Heart right ventricle (tissue), 16 donors: Measurements from ENCODE around the gene INPP5A. TPM values are rescaled to one million over a fixed set of nuclear protein-coding genes. Genes with fewer than 3 reads are reported as not detected.
"Not testable (repeated sequence)": the region's sequence is repeated elsewhere in the genome, so short reads cannot be mapped to it uniquely, and the experiment has no call there.

ENCODE experiments used
- ATAC-seq, 8 donors: fragments of 200-7000 bp; cut with Tn5 transposase; one replicate each; pipeline ENCODE4 v1.9.1; 2020; ENCODE audit warnings: mild to moderate bottlenecking in 8 of 8, moderate library complexity in 8 of 8, moderate number of reproducible peaks in 1 of 8
- DNase-seq, 2 donors: peaks; one replicate each; pipeline ENCODE4 v3.0.0-alpha.2; 2020
- H3K27ac ChIP-seq, 10 donors: fragments of 200-600 bp; sonication (generic) in 2 of 10; one replicate each; pipeline versions ENCODE4 v1.5.0 to v1.8.0; 2020 to 2022; ENCODE audit warnings: mild to moderate bottlenecking in 3 of 10
- H3K27me3 ChIP-seq, 7 donors: fragments of 200-600 bp; one replicate each; pipeline ENCODE4 v1.8.0; 2021 to 2022; ENCODE audit warnings: mild to moderate bottlenecking in 2 of 7
- H3K36me3 ChIP-seq, 9 donors: fragments of 200-600 bp; sonication (generic) in 1 of 9; one replicate each; pipeline versions ENCODE4 v1.5.0 to v1.8.0; 2020 to 2022; ENCODE audit warnings: mild to moderate bottlenecking in 2 of 9
- H3K4me1 ChIP-seq, 9 donors: fragments of 200-600 bp; sonication (generic) in 1 of 9; one replicate each; pipeline versions ENCODE4 v1.5.0 to v1.8.0; 2020 to 2022; ENCODE audit warnings: mild to moderate bottlenecking in 4 of 9
- H3K4me3 ChIP-seq, 10 donors: fragments of 200-600 bp; sonication (generic) in 2 of 10; one replicate each; pipeline versions ENCODE4 v1.5.0 to v1.8.0; 2020 to 2022; ENCODE audit warnings: mild to moderate bottlenecking in 7 of 10, moderate library complexity in 2 of 10
- H3K9me3 ChIP-seq, 11 donors: fragments of 200-600 bp in 10 of 11; sonication (generic) in 2 of 11; one replicate each; pipeline versions ENCODE4 v1.5.0 to v1.8.0; 2013 to 2022; ENCODE audit warnings: mild to moderate bottlenecking in 2 of 11, control low read depth in 1 of 11, moderate library complexity in 1 of 11
- WGBS, 2 donors: extraction: QIAGEN DNeasy Blood & Tissue Kit; methylation state at CpG; one replicate each; pipeline ENCODE4 v1.1.7; 2013; ENCODE audit warnings: inconsistent platforms in 1 of 2; 5-methylcytosine and 5-hydroxymethylcytosine counted together
- intact Hi-C, 10 donors: fragments of 100-400 bp; cut with DNase I; formaldehyde crosslinking; loops; one replicate each; pipeline versions ENCODE4 v1.11.1 to v1.14.2; 2022
- polyA plus RNA-seq, 2 donors: library from polyadenylated mRNA; stranded (reverse); fragments of 200-250 nt; gene quantifications; one replicate each; pipeline ENCODE4 v1.2.3, GENCODE V29; 2013
- total RNA-seq, 10 donors: library from RNA; stranded (reverse); fragmentation: NEBNext Ultra II Directional in 3 of 10; extraction: Animal tissue kit (Norgen Biotek cat#: 25700) in 3 of 10; gene quantifications; one replicate each; pipeline versions ENCODE4 v1.2.1 to v1.2.4, GENCODE V29; 2021 to 2023
- TF ChIP-seq, protein P1 (sequence below), 9 donors: fragments of 200-600 bp; sonication (generic) in 2 of 9; IDR thresholded peaks; one replicate each; pipeline versions ENCODE4 v1.5.0 to v1.8.0; 2021 to 2022; ENCODE audit warnings: antibody characterized with exemption in 9 of 9, mild to moderate bottlenecking in 5 of 9, moderate library complexity in 1 of 9
- donor health status: Arrhythmogenic right ventricular cardiomyopathy.
- donor health status: ischemic (EF 13 %, LVEDD 7.1; RV severe dilation, severe dysfunction).
- donor health status: healthy with polysubstance abuse.
- donor health status: DM: no; HTN: yes; CAD: no.
- donor health status: DM: no; HTN: no; CAD: no.
- donor health status: ischemic (EF 25% LVEDD 6.9; RV normal size, moderate dysfunction).
- donor health status: ischemic (EF 25% LVEDD 5.7; RV mildly dilated, moderate dysfunction).
- donor health status: healthy.
- donor health status: DM: yes; HTN: yes; CAD: no.
- donor health status: Ischemic cardiomyopathy.
- donor health status: ischemic (EF 35%, LVEDD 5.7; RV mildly dilated, moderate dysfunction).
- donor health status: nonischemic (EF 11% LVEDD 7.7; RV severe dilation, severe dysfunction).
- donor health status: DM: yes; HTN: yes; CAD: no.
- donor health status: PGD.
- donor health status: ischemic (EF 29% LVEDD 5.4; RV normal size, mild dysfunction).
- donor health status: nonischemic (EF 23%, LVEDD 6.1; RV moderate dilation, normal function).

INPP5A gene
- total and polyA plus RNA-seq, 12 donors: 30.4 to 122 (median 106) TPM

DNA sequence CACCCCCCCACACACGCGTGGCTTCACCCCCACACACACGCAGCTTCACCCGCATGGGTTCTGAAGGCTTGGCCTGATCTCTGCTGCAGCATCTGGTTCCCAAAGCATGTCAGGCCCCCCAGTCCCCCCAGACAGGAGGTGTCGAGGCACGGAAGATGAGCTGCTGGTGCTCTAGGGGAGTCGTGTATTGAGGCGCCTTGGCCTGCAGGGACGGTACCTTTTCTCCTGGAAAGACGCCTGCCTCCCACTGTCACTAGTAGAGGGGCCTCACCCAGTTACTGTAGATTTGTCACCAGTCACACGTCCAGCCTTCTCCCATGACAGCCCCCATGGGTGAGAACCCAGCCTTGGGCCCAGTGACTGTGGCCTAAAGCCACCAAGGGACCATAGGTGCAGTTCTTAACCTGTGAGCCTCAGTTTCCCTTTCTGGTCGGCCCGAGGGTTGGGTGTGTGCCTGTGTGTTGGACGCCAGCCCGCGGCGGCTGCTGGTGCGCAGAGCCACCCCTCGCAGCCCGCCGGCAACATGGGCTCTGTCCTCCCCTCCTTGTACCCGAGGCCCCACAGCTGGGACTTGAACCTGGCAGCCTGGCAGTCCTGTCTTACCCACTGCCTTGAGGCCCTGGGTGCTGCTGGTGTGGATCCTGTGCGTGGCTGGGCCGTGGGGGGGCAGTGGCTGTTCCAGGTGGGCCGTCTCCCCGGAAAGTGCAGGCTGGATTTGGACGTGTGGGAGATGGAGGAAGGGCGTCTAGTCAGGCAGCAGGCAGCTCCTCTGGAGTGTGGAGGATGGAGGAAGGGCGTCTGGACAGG is 166.6 kb downstream of the INPP5A start:
- Histone ChIP-seq H3K36me3 (peaks cover 0 to 38% (median 17%) of the 10 kb centered on the region in 9 donors), H3K27ac (no peak overlapping the region), H3K4me1 (peaks cover 0 to 15% (median 10%) of the 10 kb centered on the region in 9 donors), H3K9me3 (peaks cover 0 to 24% (median 13%) of the 10 kb centered on the region in 11 donors), H3K4me3 (no peak overlapping the region), H3K27me3 (no peaks in the 10 kb centered on the region)
- TF ChIP-seq, protein P1, sequence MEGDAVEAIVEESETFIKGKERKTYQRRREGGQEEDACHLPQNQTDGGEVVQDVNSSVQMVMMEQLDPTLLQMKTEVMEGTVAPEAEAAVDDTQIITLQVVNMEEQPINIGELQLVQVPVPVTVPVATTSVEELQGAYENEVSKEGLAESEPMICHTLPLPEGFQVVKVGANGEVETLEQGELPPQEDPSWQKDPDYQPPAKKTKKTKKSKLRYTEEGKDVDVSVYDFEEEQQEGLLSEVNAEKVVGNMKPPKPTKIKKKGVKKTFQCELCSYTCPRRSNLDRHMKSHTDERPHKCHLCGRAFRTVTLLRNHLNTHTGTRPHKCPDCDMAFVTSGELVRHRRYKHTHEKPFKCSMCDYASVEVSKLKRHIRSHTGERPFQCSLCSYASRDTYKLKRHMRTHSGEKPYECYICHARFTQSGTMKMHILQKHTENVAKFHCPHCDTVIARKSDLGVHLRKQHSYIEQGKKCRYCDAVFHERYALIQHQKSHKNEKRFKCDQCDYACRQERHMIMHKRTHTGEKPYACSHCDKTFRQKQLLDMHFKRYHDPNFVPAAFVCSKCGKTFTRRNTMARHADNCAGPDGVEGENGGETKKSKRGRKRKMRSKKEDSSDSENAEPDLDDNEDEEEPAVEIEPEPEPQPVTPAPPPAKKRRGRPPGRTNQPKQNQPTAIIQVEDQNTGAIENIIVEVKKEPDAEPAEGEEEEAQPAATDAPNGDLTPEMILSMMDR (IDR thresholded peaks at IDR 0.05): no peak
- WGBS, 2 donors: 97% methylated on average over 29 of the region's 29 CpGs
- ATAC-seq (no peak), DNase-seq (peak in 1 of 2 donors; percentile 5)
- intact Hi-C loops: no loop called here

DNA sequence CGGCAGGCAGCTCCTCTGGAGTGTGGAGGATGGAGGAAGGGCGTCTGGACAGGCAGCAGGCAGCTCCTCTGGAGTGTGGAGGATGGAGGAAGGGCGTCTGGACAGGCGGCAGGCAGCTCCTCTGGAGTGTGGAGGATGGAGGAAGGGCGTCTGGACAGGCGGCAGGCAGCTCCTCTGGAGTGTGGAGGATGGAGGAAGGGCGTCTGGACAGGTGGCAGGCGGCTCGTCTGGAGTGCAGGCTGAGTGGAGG is 167.2 kb downstream of the INPP5A start:
- DNase-seq, H3K27ac ChIP-seq, ATAC-seq, H3K27me3 ChIP-seq, intact Hi-C loops, H3K4me3 ChIP-seq: not testable (repeated sequence)
- peaks cover 0 to 38% (median 17%) of the 10 kb centered on the region in 9 donors for H3K36me3 ChIP-seq
- H3K4me1 ChIP-seq: peaks cover 0 to 12% (median 8%) of the 10 kb centered on the region in 9 donors
- H3K9me3 ChIP-seq: peaks cover 0 to 24% (median 13%) of the 10 kb centered on the region in 11 donors
- WGBS, 2 donors: 87 to 97% methylated on average over 7 to 9 of the region's 9 CpGs

DNA sequence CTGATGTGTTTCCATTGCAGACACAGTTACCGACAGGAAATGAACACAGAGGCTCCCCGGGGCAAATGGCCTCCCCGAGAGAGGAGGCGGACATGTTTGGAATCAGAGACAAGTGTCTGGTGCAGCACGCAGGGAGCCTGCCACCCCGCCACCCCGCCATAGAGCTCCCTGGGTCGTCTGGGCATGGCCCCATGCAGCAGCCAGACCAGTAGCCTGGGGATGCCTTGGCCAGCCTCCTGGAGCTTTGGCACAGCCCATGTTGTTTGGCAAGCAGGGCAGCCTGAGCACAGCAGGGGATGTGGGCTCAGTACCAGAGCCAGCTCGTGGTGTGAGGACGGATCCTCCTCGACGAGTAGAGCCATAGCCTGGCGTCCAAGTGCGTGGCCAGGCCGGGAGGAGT is 167.6 kb downstream of the INPP5A start:
- peak in 1 of 2 donors; percentile 30 for DNase-seq
- ATAC-seq: peak in 3 of 8 donors; percentile 41 to 74 (median 65)
- Histone ChIP-seq H3K27me3 (no peaks in the 10 kb centered on the region), H3K9me3 (peaks cover 0 to 24% (median 13%) of the 10 kb centered on the region in 11 donors), H3K4me1 (peaks cover 0 to 8% (median 4%) of the 10 kb centered on the region in 9 donors), H3K27ac (no peak overlapping the region), H3K4me3 (no peak overlapping the region), H3K36me3 (peaks cover 0 to 42% (median 17%) of the 10 kb centered on the region in 9 donors)
- TF ChIP-seq, protein P1 (IDR thresholded peaks at IDR 0.05): no peak
- 87 to 93% methylated on average over 15 of the region's 15 CpGs for WGBS, 2 donors
- intact Hi-C loops: no loop called here

DNA sequence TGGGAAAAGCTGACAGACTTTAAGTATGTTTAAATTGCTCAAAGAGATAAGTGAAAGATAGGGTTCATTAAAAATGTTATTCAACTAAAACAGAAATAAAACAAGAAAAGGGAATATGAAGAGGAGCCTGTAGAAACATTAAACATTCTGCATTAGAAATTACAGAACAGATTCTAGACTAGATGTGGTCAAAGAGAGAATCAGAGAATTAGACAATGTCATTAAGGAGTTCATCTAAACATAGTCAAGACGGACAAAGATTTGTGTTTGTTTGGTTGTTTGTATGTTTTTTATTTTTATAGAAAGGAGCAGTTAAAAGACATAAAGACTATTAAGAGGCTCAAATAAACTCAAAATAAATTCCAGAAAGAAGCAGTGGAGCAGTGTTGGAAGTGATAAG is 168.4 kb downstream of the INPP5A start:
- no peak overlapping the region for H3K4me3 ChIP-seq
- H3K9me3 ChIP-seq: peaks cover 0 to 24% (median 13%) of the 10 kb centered on the region in 11 donors
- TF ChIP-seq, protein P1 (IDR thresholded peaks at IDR 0.05): no peak
- H3K27me3 ChIP-seq: no peaks in the 10 kb centered on the region
- DNase-seq (no peak), ATAC-seq (no peak)
- 94 to 98% methylated on average over 1 of the region's 1 CpG for WGBS, 2 donors
- H3K4me1 ChIP-seq: peaks cover 0 to under 1% (median 0%) of the 10 kb centered on the region in 9 donors
- no peak overlapping the region for H3K27ac ChIP-seq
- intact Hi-C loops: no loop called here
- peaks cover 0 to 47% (median 17%) of the 10 kb centered on the region in 9 donors for H3K36me3 ChIP-seq

DNA sequence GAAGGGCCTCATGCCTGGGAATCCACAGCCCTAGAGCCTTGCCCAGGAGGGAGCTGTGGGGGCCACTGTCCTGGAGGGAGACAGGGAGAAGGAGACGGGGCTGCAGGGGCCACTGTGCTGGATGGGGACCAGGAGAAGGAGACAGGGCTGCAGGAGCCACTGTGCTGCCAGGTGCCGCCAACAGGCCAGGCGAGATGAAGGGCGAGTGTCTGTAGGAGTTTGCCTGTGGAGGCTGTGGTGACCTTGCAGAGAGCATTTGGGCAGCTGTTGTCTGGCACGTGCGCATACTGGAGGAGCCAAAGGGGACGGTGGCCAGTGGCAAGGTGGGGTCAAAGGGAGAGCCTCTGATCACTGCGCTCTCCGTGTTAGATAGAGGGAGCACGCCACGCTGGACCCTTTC is 169.1 kb downstream of the INPP5A start:
- peak in 1 of 2 donors; percentile 7 for DNase-seq
- Histone ChIP-seq H3K36me3 (peaks cover 0 to 55% (median 23%) of the 10 kb centered on the region in 9 donors), H3K4me1 (no peaks in the 10 kb centered on the region), H3K27me3 (no peaks in the 10 kb centered on the region), H3K4me3 (no peak overlapping the region), H3K27ac (no peak overlapping the region), H3K9me3 (peaks cover 0 to 24% (median 13%) of the 10 kb centered on the region in 11 donors)
- intact Hi-C loops: no loop called here
- no peak for ATAC-seq
- TF ChIP-seq, protein P1 (IDR thresholded peaks at IDR 0.05): no peak
- WGBS, 2 donors: 98% methylated on average over 11 of the region's 11 CpGs
